Astrocyte (in vitro differentiated cells and primary cell): Measurements from ENCODE around the gene OR3A1. TPM values are rescaled to one million over a fixed set of nuclear protein-coding genes. Genes with fewer than 3 reads are reported as not detected.

Experiments
- total RNA-seq: library from RNA; stranded (reverse); gene quantifications from 2 replicates; pipeline ENCODE4 v1.2.1, GENCODE V29; 2021

The OR3A1 gene
- total RNA-seq, 1 donor from 2014 or later = not detected

Other genes starting within 250 kb of the OR3A1 start
- gene OR1D5, start 234.8 kb downstream of the OR3A1 start, total RNA-seq = not detected in 2 replicates
- not detected in 2 replicates for gene OR1D2, start 193.9 kb downstream of the OR3A1 start, total RNA-seq
- not detected in 2 replicates for gene OR1G1, start 170.8 kb downstream of the OR3A1 start, total RNA-seq
- not detected in 2 replicates for gene OR1A2, start 100.8 kb downstream of the OR3A1 start, total RNA-seq
- gene OR1A1, start 90.7 kb downstream of the OR3A1 start, total RNA-seq = not detected in 2 replicates
- gene OR3A2, start 87.9 kb upstream of the OR3A1 start, total RNA-seq = not detected in 2 replicates
- gene OR1E1, start 100.0 kb upstream of the OR3A1 start, total RNA-seq = not detected in 2 replicates
- not detected in 2 replicates for gene OR3A3, start 113.0 kb upstream of the OR3A1 start, total RNA-seq
- not detected in 2 replicates for gene OR1E2, start 135.5 kb upstream of the OR3A1 start, total RNA-seq
- not detected in 2 replicates for gene SPATA22, start 173.5 kb upstream of the OR3A1 start, total RNA-seq
- not detected in 2 replicates for gene ASPA, start 177.6 kb upstream of the OR3A1 start, total RNA-seq